Hematopoietic multipotent progenitor cell treated with erythropoietin and hydrocortisone succinate and interleukin-3 and kit ligand, for 8 days (in vitro differentiated cells): ENCODE measurements around the gene SUGP2.

Experiments
- DNase-seq: peaks from one replicate; pipeline ENCODE4 v3.0.0-alpha.2; 2015

Gene SUGP2

GRCh38 chr19:18948075-18948975 lies 85.0 kb downstream of the SUGP2 start:
- no peak for DNase-seq

- DNase-seq = no peak
Measured at GRCh38 chr19:18946918-18947317, 86.4 kb downstream of the SUGP2 start.

- DNase-seq = no peak
Measured at GRCh38 chr19:18946335-18946734, 87.0 kb downstream of the SUGP2 start.

GRCh38 chr19:18945297-18945696 lies 88.0 kb downstream of the SUGP2 start:
- DNase-seq = no peak

GRCh38 chr19:18943465-18943864 lies 89.9 kb downstream of the SUGP2 start:
- DNase-seq = no peak

GRCh38 chr19:18942692-18943091 lies 90.6 kb downstream of the SUGP2 start:
- DNase-seq = no peak

- no peak for DNase-seq
Measured at GRCh38 chr19:18941628-18942354, 91.5 kb downstream of the SUGP2 start.
